Uterus (tissue), 2 donors: ENCODE measurements around the gene CBFA2T2.

Source experiments
- CTCF ChIP-seq, 4 experiments: fragments of 200-600 bp in 2 of 4; fragments of 450-650 bp in 2 of 4; sonication (generic) in 2 of 4; IDR thresholded peaks; one replicate each; pipeline ENCODE4 v1.5.1; 2016 to 2019; ENCODE audit warnings: antibody characterized with exemption in 4 of 4, mild to moderate bottlenecking in 2 of 4, moderate library complexity in 1 of 4
- POLR2A ChIP-seq, 2 donors: fragments of 450-650 bp; IDR thresholded peaks; one replicate each; pipeline ENCODE4 v1.6.1; 2016; ENCODE audit warnings: antibody characterized with exemption in 2 of 2, mild to moderate bottlenecking in 1 of 2, moderate library complexity in 1 of 2

DNA sequence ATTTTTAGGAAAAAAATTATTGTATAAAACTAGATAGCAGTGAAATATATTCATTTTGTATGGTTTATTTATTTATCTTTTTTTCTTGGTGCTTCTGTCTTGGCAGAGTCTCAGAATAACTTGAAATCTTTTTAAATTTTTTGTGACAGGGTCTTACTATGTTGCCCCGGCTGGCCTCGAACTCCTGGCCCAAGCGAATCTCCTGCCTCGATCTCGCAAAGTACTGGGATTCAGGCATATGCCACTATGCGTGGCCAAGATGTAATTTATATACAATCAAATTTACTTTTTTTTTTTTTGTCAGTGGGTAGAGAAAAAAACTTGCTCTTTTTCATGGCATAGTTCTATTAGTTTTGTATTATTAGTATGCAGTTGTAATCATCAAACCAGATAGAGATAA, 13.7 kb downstream of the CBFA2T2 start:
- TF ChIP-seq POLR2A (IDR thresholded peaks at IDR 0.05) (no peak), CTCF (IDR thresholded peaks at IDR 0.05) (no peak)
